ENCODE data around the gene RHEBL1. TPM values are rescaled to one million over a fixed set of nuclear protein-coding genes. Genes with fewer than 3 reads are reported as not detected.
A peak's percentile ranks its signal among the peaks of the same experiment; 100 is the strongest.
"Not testable (repeated sequence)": the region's sequence is repeated elsewhere in the genome, so short reads cannot be mapped to it uniquely, and the experiment has no call there.

Gene RHEBL1
- total RNA-seq, 1 experiment from 2014 or later, result 4.5 TPM

GRCh38 chr12:49089821-49090773 lies 20.3 kb upstream of the RHEBL1 start:
- peak; percentile 42 for DNase-seq (ENCODE audit: low read depth)

GRCh38 chr12:49088932-49089330 lies 19.2 kb upstream of the RHEBL1 start:
- DNase-seq (ENCODE audit: low read depth), result no peak

GRCh38 chr12:49088150-49088931 lies 18.6 kb upstream of the RHEBL1 start:
- peak; percentile 88 for DNase-seq (ENCODE audit: low read depth)

- DNase-seq (ENCODE audit: low read depth), result no peak
These were observed 16.3 kb upstream of the RHEBL1 start for GRCh38 chr12:49086116-49086515.

- no peak for DNase-seq (ENCODE audit: low read depth)
These were observed 14.7 kb upstream of the RHEBL1 start for GRCh38 chr12:49084438-49084837.

- DNase-seq (ENCODE audit: low read depth), result no peak
These were observed 10.0 kb upstream of the RHEBL1 start for GRCh38 chr12:49079793-49080192.

- no peak for DNase-seq (ENCODE audit: low read depth)
These were observed 1.2 kb upstream of the RHEBL1 start for GRCh38 chr12:49070971-49071370.

- DNase-seq (ENCODE audit: low read depth), result no peak
These were observed 786 bp downstream of the RHEBL1 start for GRCh38 chr12:49068879-49069506.

GRCh38 chr12:49066120-49066519 lies 3.7 kb downstream of the RHEBL1 start:
- no peak for DNase-seq (ENCODE audit: low read depth)

- no peak for DNase-seq (ENCODE audit: low read depth)
These were observed 5.0 kb downstream of the RHEBL1 start for GRCh38 chr12:49064767-49065152.

- not testable (repeated sequence) for DNase-seq (ENCODE audit: low read depth)
These were observed 7.9 kb downstream of the RHEBL1 start for GRCh38 chr12:49061916-49062315.

- DNase-seq (ENCODE audit: low read depth), result no peak
These were observed 8.6 kb downstream of the RHEBL1 start for GRCh38 chr12:49061157-49061650.

GRCh38 chr12:49060237-49061156 lies 9.3 kb downstream of the RHEBL1 start, which contains the start of gene KMT2D:
KMT2D (minus strand) TSS chr12:49060794; CDS start chr12:49055324, 5,470 bp downstream.
- peak; percentile 86 for DNase-seq (ENCODE audit: low read depth)

GRCh38 chr12:49059299-49060171 lies 10.2 kb downstream of the RHEBL1 start:
- peak; percentile 30 for DNase-seq (ENCODE audit: low read depth)

GRCh38 chr12:49059045-49059298 lies 10.8 kb downstream of the RHEBL1 start:
- no peak for DNase-seq (ENCODE audit: low read depth)

GRCh38 chr12:49058366-49059044 lies 11.3 kb downstream of the RHEBL1 start:
- DNase-seq (ENCODE audit: low read depth), result no peak

GRCh38 chr12:49057888-49058287 lies 11.9 kb downstream of the RHEBL1 start:
- peak; percentile 7 for DNase-seq (ENCODE audit: low read depth)

- DNase-seq (ENCODE audit: low read depth), result peak; percentile 43
These were observed 13.6 kb downstream of the RHEBL1 start for GRCh38 chr12:49055978-49056754.

GRCh38 chr12:49055092-49055491 lies 14.7 kb downstream of the RHEBL1 start:
- no peak for DNase-seq (ENCODE audit: low read depth)
